Measurements from ENCODE around the gene CYFIP2.

Gene CYFIP2

GRCh38 chr5:157290156-157290980 lies 24.4 kb downstream of the CYFIP2 start:
- no peak overlapping the region for H3K27ac ChIP-seq (ENCODE audit: low read length)
- no peaks in the 10 kb centered on the region for H3K36me3 ChIP-seq (ENCODE audit: control insufficient read depth in 1 of 2, insufficient read depth in 2 of 2, low read length in 2 of 2)
- no peaks in the 10 kb centered on the region for H3K27me3 ChIP-seq (ENCODE audit: low read depth, low read length)
- H3K4me3 ChIP-seq (ENCODE audit: low read depth in 1 of 2, low read length in 2 of 2) = no peak overlapping the region
- no peaks in the 10 kb centered on the region for H3K4me1 ChIP-seq (ENCODE audit: control insufficient read depth in 1 of 2, insufficient read depth in 2 of 2, low read length in 2 of 2)
- no peaks in the 10 kb centered on the region for H3K9me3 ChIP-seq (ENCODE audit: control insufficient read depth in 1 of 2, low read length in 2 of 2)

DNA sequence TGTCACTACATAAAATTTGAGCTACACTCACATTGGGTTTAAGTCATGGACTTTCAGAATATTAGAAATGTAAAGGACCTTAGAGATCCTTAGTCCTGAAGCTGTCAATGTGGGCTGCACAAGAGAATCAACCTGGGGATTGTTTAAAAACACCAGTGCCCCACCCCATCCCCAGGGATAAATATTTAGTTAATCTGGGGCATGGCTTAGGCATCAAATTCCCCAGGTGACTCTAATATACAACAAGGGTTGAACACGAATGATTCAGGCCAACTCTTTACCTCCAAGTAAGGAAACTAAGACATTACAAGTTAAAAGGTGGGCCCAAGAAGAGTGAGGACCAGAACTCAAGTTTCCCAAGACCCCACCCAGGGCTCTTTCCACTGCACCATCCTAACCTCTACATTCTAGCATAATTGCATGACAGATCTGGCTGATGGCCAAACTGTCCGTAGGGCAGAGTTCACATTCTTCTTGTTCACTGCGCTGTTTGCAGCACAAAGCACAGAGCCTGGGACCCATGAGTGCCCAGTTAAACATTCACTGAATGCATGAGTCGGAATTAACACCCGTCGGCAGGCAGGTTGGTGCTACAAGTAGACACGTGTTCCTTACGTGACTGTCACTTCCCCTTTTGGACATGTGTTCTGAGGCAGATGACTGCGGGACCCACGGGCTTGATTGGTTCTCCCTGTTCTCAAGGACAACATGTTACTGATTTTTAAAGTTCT lies 25.2 kb downstream of the CYFIP2 start:
- Histone ChIP-seq H3K27me3 (ENCODE audit: low read depth, low read length) (no peaks in the 10 kb centered on the region), H3K9me3 (ENCODE audit: control insufficient read depth in 1 of 2, low read length in 2 of 2) (no peaks in the 10 kb centered on the region), H3K36me3 (ENCODE audit: control insufficient read depth in 1 of 2, insufficient read depth in 2 of 2, low read length in 2 of 2) (no peaks in the 10 kb centered on the region), H3K4me3 (ENCODE audit: low read depth in 1 of 2, low read length in 2 of 2) (no peak overlapping the region), H3K27ac (ENCODE audit: low read length) (no peak overlapping the region), H3K4me1 (ENCODE audit: control insufficient read depth in 1 of 2, insufficient read depth in 2 of 2, low read length in 2 of 2) (no peaks in the 10 kb centered on the region)

- Histone ChIP-seq H3K4me1 (ENCODE audit: control insufficient read depth in 1 of 2, insufficient read depth in 2 of 2, low read length in 2 of 2) (no peaks in the 10 kb centered on the region), H3K36me3 (ENCODE audit: control insufficient read depth in 1 of 2, insufficient read depth in 2 of 2, low read length in 2 of 2) (peaks cover 5% of the 10 kb centered on the region in 2 donors), H3K4me3 (ENCODE audit: low read depth in 1 of 2, low read length in 2 of 2) (no peak overlapping the region), H3K9me3 (ENCODE audit: control insufficient read depth in 1 of 2, low read length in 2 of 2) (no peaks in the 10 kb centered on the region), H3K27ac (ENCODE audit: low read length) (no peak overlapping the region), H3K27me3 (ENCODE audit: low read depth, low read length) (no peaks in the 10 kb centered on the region)
These were observed 26.7 kb downstream of the CYFIP2 start for GRCh38 chr5:157292599-157292998.

- H3K27ac ChIP-seq (ENCODE audit: low read length) = no peak overlapping the region
- H3K27me3 ChIP-seq (ENCODE audit: low read depth, low read length) = no peaks in the 10 kb centered on the region
- no peaks in the 10 kb centered on the region for H3K9me3 ChIP-seq (ENCODE audit: control insufficient read depth in 1 of 2, low read length in 2 of 2)
- no peaks in the 10 kb centered on the region for H3K4me1 ChIP-seq (ENCODE audit: control insufficient read depth in 1 of 2, insufficient read depth in 2 of 2, low read length in 2 of 2)
- H3K36me3 ChIP-seq (ENCODE audit: control insufficient read depth in 1 of 2, insufficient read depth in 2 of 2, low read length in 2 of 2) = peaks cover 5 to 9% of the 10 kb centered on the region in 2 donors
- no peak overlapping the region for H3K4me3 ChIP-seq (ENCODE audit: low read depth in 1 of 2, low read length in 2 of 2)
These were observed 28.6 kb downstream of the CYFIP2 start for GRCh38 chr5:157294407-157295091.

DNA sequence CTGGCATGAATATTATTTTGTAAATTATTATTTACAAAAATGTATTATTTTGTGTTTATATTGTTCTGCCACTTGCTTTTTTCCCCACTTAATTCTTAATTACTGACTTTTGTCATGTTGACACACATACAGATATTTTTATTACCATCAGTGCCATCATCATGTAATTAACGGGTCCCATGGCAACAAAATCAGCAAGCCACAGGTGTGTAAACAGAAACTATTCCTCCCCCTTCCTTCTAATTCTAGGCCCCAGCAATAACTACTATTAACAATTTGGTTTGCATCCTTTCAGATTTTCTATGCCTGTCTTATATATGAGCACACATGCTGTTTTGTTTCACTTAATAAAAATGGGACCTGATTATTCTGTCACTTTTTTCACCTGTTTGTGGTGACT lies 29.3 kb downstream of the CYFIP2 start:
- H3K27me3 ChIP-seq (ENCODE audit: low read depth, low read length) = no peaks in the 10 kb centered on the region
- H3K4me1 ChIP-seq (ENCODE audit: control insufficient read depth in 1 of 2, insufficient read depth in 2 of 2, low read length in 2 of 2) = no peaks in the 10 kb centered on the region
- H3K36me3 ChIP-seq (ENCODE audit: control insufficient read depth in 1 of 2, insufficient read depth in 2 of 2, low read length in 2 of 2) = peaks cover 5 to 9% of the 10 kb centered on the region in 2 donors
- no peak overlapping the region for H3K4me3 ChIP-seq (ENCODE audit: low read depth in 1 of 2, low read length in 2 of 2)
- no peak overlapping the region for H3K27ac ChIP-seq (ENCODE audit: low read length)
- no peaks in the 10 kb centered on the region for H3K9me3 ChIP-seq (ENCODE audit: control insufficient read depth in 1 of 2, low read length in 2 of 2)

- H3K36me3 ChIP-seq (ENCODE audit: control insufficient read depth in 1 of 2, insufficient read depth in 2 of 2, low read length in 2 of 2) = peaks cover 10 to 12% of the 10 kb centered on the region in 2 donors
- H3K4me3 ChIP-seq (ENCODE audit: low read depth in 1 of 2, low read length in 2 of 2) = no peak overlapping the region
- H3K9me3 ChIP-seq (ENCODE audit: control insufficient read depth in 1 of 2, low read length in 2 of 2) = no peaks in the 10 kb centered on the region
- no peaks in the 10 kb centered on the region for H3K27me3 ChIP-seq (ENCODE audit: low read depth, low read length)
- no peak overlapping the region for H3K27ac ChIP-seq (ENCODE audit: low read length)
- no peaks in the 10 kb centered on the region for H3K4me1 ChIP-seq (ENCODE audit: control insufficient read depth in 1 of 2, insufficient read depth in 2 of 2, low read length in 2 of 2)
These were observed 34.6 kb downstream of the CYFIP2 start for GRCh38 chr5:157300564-157300963.

GRCh38 chr5:157301066-157301465 lies 35.1 kb downstream of the CYFIP2 start:
- Histone ChIP-seq H3K27me3 (ENCODE audit: low read depth, low read length) (no peaks in the 10 kb centered on the region), H3K4me1 (ENCODE audit: control insufficient read depth in 1 of 2, insufficient read depth in 2 of 2, low read length in 2 of 2) (no peaks in the 10 kb centered on the region), H3K36me3 (ENCODE audit: control insufficient read depth in 1 of 2, insufficient read depth in 2 of 2, low read length in 2 of 2) (peaks cover 10 to 12% of the 10 kb centered on the region in 2 donors), H3K9me3 (ENCODE audit: control insufficient read depth in 1 of 2, low read length in 2 of 2) (no peaks in the 10 kb centered on the region), H3K27ac (ENCODE audit: low read length) (no peak overlapping the region), H3K4me3 (ENCODE audit: low read depth in 1 of 2, low read length in 2 of 2) (no peak overlapping the region)

DNA sequence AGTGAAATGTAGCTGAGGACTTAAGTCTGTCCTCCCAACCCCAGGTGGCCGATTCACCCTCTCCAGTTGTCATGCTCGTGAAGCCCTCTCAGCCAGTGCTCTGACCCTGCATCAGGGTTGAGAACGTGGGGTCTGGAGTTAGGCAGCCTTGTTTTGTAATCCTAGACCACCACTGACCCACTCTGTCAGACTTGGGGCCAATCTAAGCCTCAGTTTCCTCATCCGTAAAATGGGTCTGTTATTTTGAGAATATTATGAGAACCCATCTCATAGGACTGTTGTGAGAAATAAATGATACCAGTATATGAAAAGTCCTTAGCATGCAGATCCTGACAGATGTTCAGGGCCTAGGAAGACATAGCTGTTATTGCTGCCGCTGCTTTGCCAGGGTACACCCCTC lies 37.1 kb downstream of the CYFIP2 start:
- no peak overlapping the region for H3K27ac ChIP-seq (ENCODE audit: low read length)
- H3K36me3 ChIP-seq (ENCODE audit: control insufficient read depth in 1 of 2, insufficient read depth in 2 of 2, low read length in 2 of 2) = peaks cover 5 to 7% of the 10 kb centered on the region in 2 donors
- no peaks in the 10 kb centered on the region for H3K4me1 ChIP-seq (ENCODE audit: control insufficient read depth in 1 of 2, insufficient read depth in 2 of 2, low read length in 2 of 2)

GRCh38 chr5:157303667-157304327 lies 37.9 kb downstream of the CYFIP2 start:
- H3K27ac ChIP-seq (ENCODE audit: low read length) = no peak overlapping the region
- no peaks in the 10 kb centered on the region for H3K4me1 ChIP-seq (ENCODE audit: control insufficient read depth in 1 of 2, insufficient read depth in 2 of 2, low read length in 2 of 2)
- no peaks in the 10 kb centered on the region for H3K9me3 ChIP-seq (ENCODE audit: control insufficient read depth in 1 of 2, low read length in 2 of 2)
- H3K27me3 ChIP-seq (ENCODE audit: low read depth, low read length) = no peaks in the 10 kb centered on the region
- no peak overlapping the region for H3K4me3 ChIP-seq (ENCODE audit: low read depth in 1 of 2, low read length in 2 of 2)
- H3K36me3 ChIP-seq (ENCODE audit: control insufficient read depth in 1 of 2, insufficient read depth in 2 of 2, low read length in 2 of 2) = peaks cover 5% of the 10 kb centered on the region in 2 donors

More for the DNA sequence above, 37.1 kb downstream of the CYFIP2 start:
- Histone ChIP-seq H3K27me3 (ENCODE audit: low read depth, low read length) (no peaks in the 10 kb centered on the region), H3K9me3 (ENCODE audit: control insufficient read depth in 1 of 2, low read length in 2 of 2) (no peaks in the 10 kb centered on the region), H3K4me3 (ENCODE audit: low read depth in 1 of 2, low read length in 2 of 2) (no peak overlapping the region)

- Histone ChIP-seq H3K4me3 (ENCODE audit: low read depth in 1 of 2, low read length in 2 of 2) (no peak overlapping the region), H3K27me3 (ENCODE audit: low read depth, low read length) (no peaks in the 10 kb centered on the region), H3K36me3 (ENCODE audit: control insufficient read depth in 1 of 2, insufficient read depth in 2 of 2, low read length in 2 of 2) (peaks cover 3 to 5% of the 10 kb centered on the region in 2 donors), H3K27ac (ENCODE audit: low read length) (no peak overlapping the region), H3K9me3 (ENCODE audit: control insufficient read depth in 1 of 2, low read length in 2 of 2) (no peaks in the 10 kb centered on the region), H3K4me1 (ENCODE audit: control insufficient read depth in 1 of 2, insufficient read depth in 2 of 2, low read length in 2 of 2) (no peaks in the 10 kb centered on the region)
These were observed 40.2 kb downstream of the CYFIP2 start for GRCh38 chr5:157306081-157306480.
